Activated B cell treated with CpG ODN at 0.5 μM for 24 hours (primary cell): ENCODE data around the gene RNU2-63P. TPM values are rescaled to one million over a fixed set of nuclear protein-coding genes. Genes with fewer than 3 reads are reported as not detected.
A peak's percentile ranks its signal among the peaks of the same experiment; 100 is the strongest.

ENCODE experiments used
- ATAC-seq: fragments of 200-7000 bp; cut with Tn5 transposase; one replicate; pipeline ENCODE4 v1.10.0; 2021; ENCODE audit warnings: low read depth, mild to moderate bottlenecking, moderate library complexity
- CTCF ChIA-PET: fragments of 350-600 bp; sonication (Branson Sonifier 250); formaldehyde crosslinking; loops from one replicate; lab custom pipeline; 2021; ENCODE audit warnings: antibody characterized with exemption; lab: Charles Lee
- POLR2A ChIA-PET: fragments of 350-600 bp; sonication (Branson Sonifier 250); formaldehyde crosslinking; loops from one replicate; lab custom pipeline; 2021; ENCODE audit warnings: antibody characterized with exemption; lab: Charles Lee
- DNase-seq: peaks from one replicate; pipeline ENCODE4 v3.0.0; 2022
- H3K27ac Mint-ChIP-seq: one replicate; pipeline ENCODE4 v1.8.0; 2020; ENCODE audit warnings: mixed read lengths
- H3K27me3 Mint-ChIP-seq: one replicate; pipeline ENCODE4 v1.8.0; 2021; ENCODE audit warnings: mixed read lengths
- H3K36me3 Mint-ChIP-seq: one replicate; pipeline ENCODE4 v1.8.0; 2021; ENCODE audit warnings: low read depth, mixed read lengths
- H3K4me1 Mint-ChIP-seq: one replicate; pipeline ENCODE4 v1.8.0; 2021; ENCODE audit warnings: mixed read lengths
- H3K4me3 Mint-ChIP-seq: one replicate; pipeline ENCODE4 v1.8.0; 2020; ENCODE audit warnings: mild to moderate bottlenecking, mixed read lengths
- H3K9me3 Mint-ChIP-seq: one replicate; pipeline ENCODE4 v1.8.0; 2020; ENCODE audit warnings: mixed read lengths
- intact Hi-C: fragments of 100-400 bp; cut with micrococcal nuclease; formaldehyde crosslinking; loops from one replicate; pipeline ENCODE4 v1.15.1; 2024
- total RNA-seq: library from RNA; stranded (reverse); gene quantifications from 2 replicates; pipeline ENCODE4 v1.2.3, GENCODE V29; 2022
- TF ChIP-seq, protein P1 (sequence below): fragments of 200-600 bp; IDR thresholded peaks from one replicate; pipeline ENCODE4 v1.8.0; 2022; ENCODE audit warnings: antibody characterized with exemption, mild to moderate bottlenecking

RNU2-63P gene
- total RNA-seq, 1 donor from 2014 or later = 19.5 TPM

DNA sequence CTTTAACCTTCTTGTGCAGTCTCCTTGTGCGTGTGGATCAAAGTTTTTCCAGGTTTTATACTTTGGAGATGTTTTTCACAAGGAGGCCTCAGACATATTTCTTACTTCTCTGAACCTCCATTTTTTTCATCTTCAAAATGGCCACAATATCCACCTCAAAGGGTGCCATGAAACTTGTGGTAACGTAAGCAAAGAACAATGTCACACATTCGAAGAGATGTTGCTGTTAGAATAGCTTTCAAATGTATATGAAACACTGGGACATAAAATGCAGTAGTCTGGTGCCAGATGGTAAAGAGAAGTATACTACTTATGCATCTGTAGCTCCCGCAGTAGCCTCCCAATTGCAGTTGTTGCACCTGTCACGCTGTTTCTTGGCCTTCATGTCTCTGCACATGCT lies 41.8 kb upstream of the RNU2-63P start:
- Mint-ChIP-seq H3K27ac (no peak overlapping the region), H3K36me3 (peaks cover 16% of the 10 kb centered on the region)
- POLR2A ChIA-PET = no interaction called here

DNA sequence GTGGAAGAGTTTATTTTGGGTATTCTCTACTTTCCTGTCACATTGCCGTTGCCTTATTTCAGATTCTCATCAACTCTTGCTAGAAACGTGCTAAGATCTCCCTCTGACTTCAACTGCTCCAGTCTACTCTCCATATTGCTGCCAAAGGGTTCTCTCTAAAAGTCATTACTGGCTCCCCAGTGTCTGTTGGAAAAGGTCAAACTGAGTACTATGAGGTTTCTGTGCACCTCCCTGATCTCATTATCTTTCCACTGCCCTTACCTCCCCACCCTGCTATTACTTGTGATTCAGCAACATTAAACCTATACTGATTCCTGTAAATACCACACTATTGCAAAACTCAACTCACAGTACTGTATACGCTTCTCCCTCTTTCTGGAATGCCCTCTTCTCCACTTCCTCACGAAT lies 41.1 kb upstream of the RNU2-63P start:
- Mint-ChIP-seq H3K36me3 (peaks cover 21% of the 10 kb centered on the region), H3K4me1 (peaks cover 35% of the 10 kb centered on the region), H3K27ac (no peak overlapping the region), H3K9me3 (no peaks in the 10 kb centered on the region), H3K27me3 (no peaks in the 10 kb centered on the region), H3K4me3 (no peak overlapping the region)
- ChIA-PET POLR2A (interaction anchor here (4.5 kb wide), 1 partner anchor 41 kb away, joined by 40 read pairs; the partner anchor contains the start of gene RNU2-63P), CTCF (interaction anchor here (1.2 kb wide), 1 partner anchor 30 kb away, joined by 3 read pairs; no protein-coding TSS in a partner anchor)
- intact Hi-C loops = loop anchor here (5.0 to 10.0 kb wide), 2 partner anchors 1495 to 1613 kb away; partner anchors contain the start of genes CHMP3 and KDM3A
- ATAC-seq = no peak
- DNase-seq = no peak
- TF ChIP-seq, protein P1, sequence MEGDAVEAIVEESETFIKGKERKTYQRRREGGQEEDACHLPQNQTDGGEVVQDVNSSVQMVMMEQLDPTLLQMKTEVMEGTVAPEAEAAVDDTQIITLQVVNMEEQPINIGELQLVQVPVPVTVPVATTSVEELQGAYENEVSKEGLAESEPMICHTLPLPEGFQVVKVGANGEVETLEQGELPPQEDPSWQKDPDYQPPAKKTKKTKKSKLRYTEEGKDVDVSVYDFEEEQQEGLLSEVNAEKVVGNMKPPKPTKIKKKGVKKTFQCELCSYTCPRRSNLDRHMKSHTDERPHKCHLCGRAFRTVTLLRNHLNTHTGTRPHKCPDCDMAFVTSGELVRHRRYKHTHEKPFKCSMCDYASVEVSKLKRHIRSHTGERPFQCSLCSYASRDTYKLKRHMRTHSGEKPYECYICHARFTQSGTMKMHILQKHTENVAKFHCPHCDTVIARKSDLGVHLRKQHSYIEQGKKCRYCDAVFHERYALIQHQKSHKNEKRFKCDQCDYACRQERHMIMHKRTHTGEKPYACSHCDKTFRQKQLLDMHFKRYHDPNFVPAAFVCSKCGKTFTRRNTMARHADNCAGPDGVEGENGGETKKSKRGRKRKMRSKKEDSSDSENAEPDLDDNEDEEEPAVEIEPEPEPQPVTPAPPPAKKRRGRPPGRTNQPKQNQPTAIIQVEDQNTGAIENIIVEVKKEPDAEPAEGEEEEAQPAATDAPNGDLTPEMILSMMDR = no peak

More for the DNA sequence above, 41.8 kb upstream of the RNU2-63P start:
- Mint-ChIP-seq H3K4me3 (no peak overlapping the region), H3K27me3 (no peaks in the 10 kb centered on the region), H3K9me3 (no peaks in the 10 kb centered on the region), H3K4me1 (peaks cover 29% of the 10 kb centered on the region)
- intact Hi-C loops = loop anchor here (5.0 to 10.0 kb wide), 2 partner anchors 1496 to 1613 kb away; partner anchors contain the start of genes CHMP3 and KDM3A
- CTCF ChIA-PET = interaction anchor here (1.2 kb wide), 1 partner anchor 102 kb away, joined by 3 read pairs; no protein-coding TSS in a partner anchor
- TF ChIP-seq, protein P1 = no peak
- no peak for ATAC-seq
- DNase-seq = no peak

DNA sequence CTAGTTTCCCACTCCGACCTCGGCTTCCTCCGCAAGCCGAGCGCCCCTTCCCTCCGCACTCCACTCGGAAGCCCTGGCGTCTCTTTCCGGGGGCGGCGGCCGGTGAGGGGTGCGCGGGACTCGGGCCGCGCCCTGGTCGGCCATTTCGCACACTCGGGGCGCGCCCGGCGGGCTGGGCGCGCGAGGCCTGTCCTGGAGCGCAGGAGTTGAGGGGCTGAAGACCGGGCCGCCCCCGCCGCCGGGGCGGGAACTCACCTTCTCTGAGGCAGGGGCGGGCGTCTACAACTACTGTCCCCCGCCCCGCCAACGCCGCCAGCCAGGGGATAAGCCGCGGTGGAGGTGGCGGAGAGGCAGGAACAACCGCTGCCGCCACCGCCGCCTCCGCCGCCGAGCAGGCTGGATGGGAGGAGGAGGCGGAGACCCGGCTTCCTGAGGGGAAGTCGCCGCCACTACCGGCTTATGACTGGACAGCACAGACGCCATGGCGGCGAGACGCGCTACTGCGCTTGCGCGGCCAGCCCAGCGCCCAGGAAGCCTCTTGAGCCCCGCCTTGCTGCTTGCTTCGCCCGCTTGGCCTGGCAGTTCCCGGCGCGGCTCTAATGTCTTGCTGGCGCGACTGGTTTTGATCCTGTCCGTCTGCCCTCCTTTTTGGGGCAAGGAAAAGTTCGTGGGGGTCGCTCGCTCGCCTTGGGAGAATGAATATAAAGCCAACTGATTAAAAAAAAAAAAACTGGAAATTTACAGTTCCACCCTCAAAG lies 39.2 kb upstream of the RNU2-63P start, which contains the start of gene KRCC1:
TSS of gene KRCC1 (minus strand) at position 413 of the 758 bp plus-strand sequence. CDS start 27,220 bp downstream, outside the sequence.
- H3K36me3 Mint-ChIP-seq = peaks cover 30% of the 10 kb centered on the region
- H3K9me3 Mint-ChIP-seq = no peaks in the 10 kb centered on the region
- intact Hi-C loops = loop anchor here (2.0 to 10.0 kb wide), 3 partner anchors 39 to 1611 kb away; partner anchors contain the start of genes CHMP3, KDM3A and RNU2-63P

DNA sequence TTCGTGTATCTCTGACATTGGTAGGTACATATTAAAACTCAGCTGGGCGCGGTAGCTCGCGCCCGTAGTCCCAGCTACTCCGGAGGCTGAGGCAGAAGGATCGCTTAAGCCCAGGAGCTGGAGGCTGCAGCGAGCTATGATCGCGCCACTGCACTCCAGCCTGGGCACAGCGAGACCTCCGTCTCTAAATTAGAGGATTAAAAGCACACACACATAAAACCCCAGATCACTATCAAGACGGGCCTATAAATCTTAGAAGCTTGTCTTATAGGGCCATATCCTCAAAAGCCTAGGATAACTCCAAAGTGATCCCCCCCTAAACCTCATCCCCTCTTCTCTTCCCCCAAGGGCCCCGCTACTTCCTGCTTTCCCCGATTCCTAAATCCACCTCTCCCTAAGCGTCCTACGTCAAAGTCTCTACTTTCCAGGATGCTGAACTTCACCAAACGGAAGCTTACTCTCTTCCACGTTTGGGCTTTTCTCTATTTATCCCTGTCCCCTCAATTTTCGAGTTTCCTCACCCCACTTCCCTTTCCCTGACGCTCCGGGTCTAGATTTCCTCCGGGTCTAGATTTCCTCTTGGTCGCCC lies 38.5 kb upstream of the RNU2-63P start:
- TF ChIP-seq, protein P1 = no peak
- no peak for ATAC-seq
- peak overlapping the region; percentile 92 for H3K4me3 Mint-ChIP-seq
- peaks cover 33% of the 10 kb centered on the region for H3K36me3 Mint-ChIP-seq
- H3K4me1 Mint-ChIP-seq = peaks cover 39% of the 10 kb centered on the region
- POLR2A ChIA-PET = interaction anchor here (0.7 to 4.5 kb wide), 3 partner anchors 10 to 1612 kb away, joined by 3 to 40 read pairs (median 6); partner anchors contain the start of gene RNU2-63P
- CTCF ChIA-PET = no interaction called here
- no peak for DNase-seq
- no peaks in the 10 kb centered on the region for H3K27me3 Mint-ChIP-seq
- H3K9me3 Mint-ChIP-seq = no peaks in the 10 kb centered on the region
- intact Hi-C loops = loop anchor here (2.0 to 10.0 kb wide), 3 partner anchors 38 to 1610 kb away; partner anchors contain the start of genes CHMP3, KDM3A and RNU2-63P
- peak overlapping the region; percentile 96 for H3K27ac Mint-ChIP-seq

More for the DNA sequence above, 39.2 kb upstream of the RNU2-63P start, which contains the start of gene KRCC1:
- POLR2A ChIA-PET = interaction anchor here (0.7 to 4.5 kb wide), 3 partner anchors 10 to 1613 kb away, joined by 3 to 40 read pairs (median 6); partner anchors contain the start of gene RNU2-63P
- Mint-ChIP-seq H3K27me3 (no peaks in the 10 kb centered on the region), H3K4me1 (peaks cover 39% of the 10 kb centered on the region), H3K27ac (peak within 1 kb of the TSS; percentile 96), H3K4me3 (peak within 1 kb of the TSS; percentile 92)
- ATAC-seq = peak; percentile 95
- TF ChIP-seq, protein P1 = no peak
- CTCF ChIA-PET = no interaction called here
- peak; percentile 88 for DNase-seq
